ENCODE results near the gene LRRTM4.
"Not testable (repeated sequence)": the region's sequence is repeated elsewhere in the genome, so short reads cannot be mapped to it uniquely, and the experiment has no call there.

LRRTM4 gene

GRCh38 chr2:76862901-76863300 lies 659.3 kb downstream of the LRRTM4 start:
- no peak for DNase-seq (ENCODE audit: low read depth)

- no peak for DNase-seq (ENCODE audit: low read depth)
Observed at GRCh38 chr2:76861708-76862107, 660.5 kb downstream of the LRRTM4 start.

DNA sequence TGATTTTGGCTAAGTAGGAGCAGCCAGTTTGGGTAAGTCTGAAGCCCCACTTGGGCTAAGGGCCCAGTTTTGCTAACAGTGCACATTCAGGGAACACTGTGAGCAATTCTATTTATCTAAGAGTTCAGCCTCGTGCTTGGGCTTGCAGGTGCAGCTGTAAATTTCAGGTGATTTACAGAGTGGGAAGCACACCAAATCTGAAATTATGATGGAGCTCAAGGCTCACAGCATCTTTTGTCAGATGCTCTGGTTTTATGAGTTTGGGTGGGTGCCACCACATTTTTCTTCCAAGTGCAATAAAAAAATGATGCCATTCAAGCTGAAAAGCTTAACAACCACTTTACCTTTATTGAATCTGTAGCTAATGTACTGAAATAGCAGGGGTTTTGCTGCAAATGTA lies 671.2 kb downstream of the LRRTM4 start:
- DNase-seq (ENCODE audit: low read depth): no peak

DNA sequence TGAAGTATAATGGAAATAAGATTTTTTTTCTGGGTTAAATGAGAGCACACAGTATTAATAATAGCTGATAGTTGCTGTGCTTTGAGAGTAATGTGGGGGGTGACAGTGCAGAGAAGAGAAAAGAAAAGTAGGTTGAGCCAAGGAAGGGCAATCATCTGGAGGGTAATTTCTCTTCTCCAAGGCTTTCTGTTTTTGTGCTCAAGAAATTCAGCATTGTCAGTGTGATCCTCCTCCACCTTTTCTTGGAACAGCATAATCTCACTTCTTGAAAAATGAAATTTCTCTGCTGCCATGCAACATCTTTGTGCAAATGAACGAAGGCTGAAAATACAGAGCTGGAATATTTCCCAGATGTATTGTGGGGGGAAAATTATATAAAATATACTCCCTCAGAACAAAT lies 673.1 kb downstream of the LRRTM4 start:
- no peak for DNase-seq (ENCODE audit: low read depth)

DNA sequence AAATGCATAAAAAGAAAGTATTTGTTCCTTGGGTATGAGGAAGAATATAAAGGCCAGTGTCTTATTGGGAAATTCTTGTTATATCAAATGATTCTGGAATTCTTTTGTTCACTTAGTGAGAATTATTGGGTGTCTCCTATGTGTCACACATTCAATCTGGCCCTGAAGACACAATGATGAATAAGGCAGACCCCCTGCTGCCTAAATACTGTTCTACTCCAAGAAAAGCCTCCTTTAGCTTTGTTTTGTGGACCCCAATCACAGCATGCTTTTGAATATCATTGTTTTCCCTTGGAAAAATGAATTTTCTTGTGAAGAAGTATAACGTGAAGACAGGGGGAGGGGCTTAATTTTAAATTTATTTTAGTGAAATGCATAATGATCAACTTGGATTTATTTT lies 682.4 kb downstream of the LRRTM4 start:
- no peak for DNase-seq (ENCODE audit: low read depth)

GRCh38 chr2:76829374-76830234 lies 692.6 kb downstream of the LRRTM4 start:
- no peak for DNase-seq (ENCODE audit: low read depth)

- DNase-seq (ENCODE audit: low read depth): no peak
Observed at GRCh38 chr2:76826691-76827090, 695.5 kb downstream of the LRRTM4 start.

GRCh38 chr2:76825140-76825970 lies 696.8 kb downstream of the LRRTM4 start:
- DNase-seq (ENCODE audit: low read depth): no peak

GRCh38 chr2:76821731-76822130 lies 700.4 kb downstream of the LRRTM4 start:
- DNase-seq (ENCODE audit: low read depth): no peak

DNA sequence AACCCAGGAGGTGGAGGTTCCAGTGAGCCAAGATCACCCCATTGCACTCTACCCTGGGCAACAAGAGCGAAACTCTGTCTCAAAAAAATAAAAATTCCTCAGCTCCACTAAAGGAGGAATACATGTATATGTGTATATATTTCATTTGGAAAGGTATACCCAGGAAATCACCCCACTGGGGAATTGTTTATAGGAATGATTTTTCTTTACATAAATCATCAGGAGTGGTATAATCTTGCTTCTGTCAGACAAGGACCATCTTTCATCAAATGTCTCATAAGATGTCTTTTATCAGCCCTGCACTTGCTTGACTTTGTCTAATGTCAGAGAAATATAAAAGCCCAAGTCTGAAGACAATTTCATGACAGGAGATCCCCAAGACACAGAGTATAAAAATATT lies 709.1 kb downstream of the LRRTM4 start:
- DNase-seq (ENCODE audit: low read depth): no peak

DNA sequence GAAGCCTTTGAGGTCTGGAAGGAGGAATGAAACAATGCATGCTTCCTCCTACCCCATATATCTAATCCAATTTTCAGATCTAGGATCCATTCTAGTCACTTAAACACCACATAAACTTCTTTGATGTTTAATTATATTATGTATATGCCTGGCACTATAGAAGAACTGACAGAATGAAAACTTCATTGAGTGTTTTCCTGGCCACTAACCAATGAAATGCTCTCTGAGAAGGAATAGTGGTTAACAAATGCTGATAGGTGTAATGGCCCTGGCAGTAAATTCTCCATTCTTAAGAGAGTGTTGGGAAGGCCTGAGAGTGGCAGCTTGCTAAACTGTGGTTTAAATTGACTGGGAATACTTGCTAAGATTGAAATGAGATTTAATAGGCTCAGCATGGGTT lies 710.0 kb downstream of the LRRTM4 start:
- DNase-seq (ENCODE audit: low read depth): no peak

GRCh38 chr2:76809136-76809535 lies 713.0 kb downstream of the LRRTM4 start:
- no peak for DNase-seq (ENCODE audit: low read depth)

DNA sequence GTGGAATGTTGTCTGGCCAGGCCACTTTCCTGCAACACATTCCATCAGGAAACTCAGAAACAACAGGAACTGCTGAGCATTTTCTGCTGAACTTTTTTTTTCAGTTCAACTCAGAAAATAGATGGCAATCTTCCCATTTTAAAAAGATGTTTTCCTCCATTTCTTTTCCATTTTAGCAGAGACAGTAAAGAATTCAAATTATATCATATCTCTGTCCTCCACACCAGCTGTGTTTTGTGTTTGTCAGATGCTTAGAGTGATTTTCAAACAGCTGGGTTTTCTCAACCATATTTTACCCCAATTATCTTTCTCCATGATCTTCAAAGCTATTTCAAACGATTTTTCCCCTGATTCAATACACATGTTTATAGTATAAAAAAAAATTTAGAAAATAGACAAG lies 713.4 kb downstream of the LRRTM4 start:
- no peak for DNase-seq (ENCODE audit: low read depth)

GRCh38 chr2:76793647-76794334 lies 728.4 kb downstream of the LRRTM4 start:
- no peak for DNase-seq (ENCODE audit: low read depth)

DNA sequence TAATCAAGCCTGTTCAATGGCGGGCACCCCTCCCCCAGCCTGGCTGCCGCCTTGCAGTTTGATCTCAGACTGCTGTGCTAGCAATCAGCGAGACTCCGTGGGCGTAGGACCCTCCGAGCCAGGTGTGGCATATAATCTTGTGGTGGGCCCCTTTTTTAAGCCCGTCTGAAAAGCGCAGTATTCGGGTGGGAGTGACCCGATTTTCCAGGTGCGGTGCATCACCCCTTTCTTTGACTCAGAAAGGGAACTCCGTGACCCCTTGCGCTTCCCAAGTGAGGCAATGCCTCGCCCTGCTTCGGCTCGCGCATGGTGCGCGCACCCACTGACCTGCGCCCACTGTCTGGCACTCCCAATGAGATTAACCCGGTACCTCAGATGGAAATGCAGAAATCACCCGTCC lies 740.9 kb downstream of the LRRTM4 start:
- DNase-seq (ENCODE audit: low read depth): not testable (repeated sequence)

- no peak for DNase-seq (ENCODE audit: low read depth)
Observed at GRCh38 chr2:76763276-76763675, 758.9 kb downstream of the LRRTM4 start.

GRCh38 chr2:76760367-76760704 lies 761.8 kb downstream of the LRRTM4 start:
- no peak for DNase-seq (ENCODE audit: low read depth)

DNA sequence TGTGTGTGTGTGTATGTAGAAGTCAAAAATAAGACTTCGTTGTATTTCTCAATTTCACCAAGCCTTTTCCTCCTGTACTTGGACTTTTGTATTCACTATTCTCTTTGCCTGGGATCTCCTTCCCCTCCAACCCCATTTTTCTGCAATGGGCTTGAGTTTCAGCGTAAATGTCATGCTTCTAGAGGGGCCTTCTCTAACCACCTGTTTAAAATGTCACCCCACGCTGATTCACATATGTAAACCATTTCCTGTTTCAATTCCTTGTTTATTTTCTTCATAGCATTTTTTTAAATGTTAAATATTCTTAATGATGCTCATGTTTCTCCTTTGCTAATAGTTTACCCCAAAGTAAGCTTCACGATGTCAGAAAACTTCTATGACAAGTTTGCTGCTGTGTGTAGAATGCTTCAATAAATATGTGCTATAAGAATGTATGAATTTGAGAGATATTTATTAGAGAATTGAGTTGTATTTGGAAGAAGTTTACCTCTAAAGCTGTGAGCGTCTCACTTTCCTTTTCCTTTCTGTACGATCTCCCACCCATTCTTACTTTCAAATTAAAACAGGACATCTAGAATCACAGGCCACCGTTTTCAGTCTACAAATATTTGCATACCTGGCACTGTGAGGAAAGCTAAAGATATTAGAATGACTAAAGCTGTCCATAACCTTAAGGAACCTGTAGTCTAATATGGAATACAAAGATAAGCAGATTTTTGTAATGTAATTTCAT lies 762.4 kb downstream of the LRRTM4 start:
- no peak for DNase-seq (ENCODE audit: low read depth)

DNA sequence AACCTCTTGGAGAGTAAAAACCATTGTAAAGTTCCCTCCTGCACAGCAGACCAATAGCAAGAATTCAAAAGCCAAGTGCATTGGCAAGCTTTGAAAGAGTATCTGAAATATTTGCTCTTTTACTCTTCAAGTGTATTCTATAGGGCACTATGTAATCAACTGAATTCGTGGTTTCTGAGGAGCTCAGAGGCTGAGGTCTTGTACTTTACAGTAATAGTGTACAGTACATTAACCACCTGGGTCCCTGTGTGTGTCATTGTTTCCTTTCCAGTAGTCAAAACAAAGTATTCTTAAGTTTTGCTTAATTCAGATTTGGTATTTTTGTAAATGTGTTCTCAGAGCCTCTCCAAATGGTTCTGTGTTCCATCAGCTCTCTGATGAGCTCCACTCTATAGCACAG lies 769.7 kb downstream of the LRRTM4 start:
- DNase-seq (ENCODE audit: low read depth): no peak

- no peak for DNase-seq (ENCODE audit: low read depth)
Observed at GRCh38 chr2:76749858-76750257, 772.3 kb downstream of the LRRTM4 start.

DNA sequence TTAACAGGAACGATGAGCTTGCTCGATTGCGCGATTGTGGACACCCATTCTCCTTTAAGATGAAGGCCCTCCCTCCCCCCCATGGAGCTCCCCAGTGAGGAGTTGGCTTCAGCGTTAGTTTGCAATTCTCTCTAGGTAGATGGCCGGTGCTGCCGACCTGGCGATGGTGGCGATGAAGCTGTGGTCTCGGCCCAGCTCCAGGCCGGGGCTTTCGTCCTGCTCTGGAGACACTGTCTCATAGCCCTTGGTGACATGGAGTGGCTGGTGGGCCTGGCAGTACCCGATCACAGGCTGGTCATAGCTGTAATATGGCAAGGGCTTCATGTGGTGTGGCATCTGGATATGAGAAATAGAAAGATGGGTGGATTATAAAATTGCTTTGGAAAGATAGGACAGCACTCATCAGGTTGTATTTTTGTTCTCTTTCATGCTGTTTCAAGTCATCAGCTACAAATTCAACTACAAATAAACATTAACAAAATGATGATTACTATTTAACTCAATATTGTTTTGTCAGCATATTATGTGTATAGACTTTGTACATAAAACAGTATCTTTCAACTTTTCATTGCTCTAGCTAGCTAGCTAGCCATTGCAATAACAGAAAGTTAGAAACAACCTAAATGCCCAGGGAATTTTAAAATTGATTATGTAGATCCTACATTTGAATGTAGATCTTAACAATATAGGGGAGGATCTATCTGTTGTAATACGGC lies 773.4 kb downstream of the LRRTM4 start:
- DNase-seq (ENCODE audit: low read depth): no peak

All from stimulated activated CD8-positive, alpha-beta memory T cell treated with anti-CD3 and anti-CD28 coated beads, Interleukin-12 subunit alpha, Interleukin-12 subunit beta, amount 100 ng/mL, for 1 hour (primary cell).